Adrenal gland (tissue), 5 donors: ENCODE measurements around the gene KSR2.

Experiments used
- POLR2A ChIP-seq, 2 donors: fragments of 450-650 bp; IDR thresholded peaks; one replicate each; pipeline ENCODE4 v1.6.1; 2017; ENCODE audit warnings: antibody characterized with exemption in 2 of 2, mild to moderate bottlenecking in 2 of 2, moderate library complexity in 1 of 2
- TF ChIP-seq, protein P1 (sequence below), 6 experiments: fragments of 450-650 bp in 4 of 6; fragments of 200-600 bp in 2 of 6; sonication (generic) in 1 of 6; IDR thresholded peaks; 1 replicate in 5 of 6; 2 replicates in 1 of 6; pipeline versions ENCODE4 v1.5.1 to v1.8.0; 2016 to 2021; ENCODE audit warnings: antibody characterized with exemption in 6 of 6, mild to moderate bottlenecking in 2 of 6, moderate library complexity in 1 of 6
- donor health status: DM: no; HTN: no; CAD: no.

DNA sequence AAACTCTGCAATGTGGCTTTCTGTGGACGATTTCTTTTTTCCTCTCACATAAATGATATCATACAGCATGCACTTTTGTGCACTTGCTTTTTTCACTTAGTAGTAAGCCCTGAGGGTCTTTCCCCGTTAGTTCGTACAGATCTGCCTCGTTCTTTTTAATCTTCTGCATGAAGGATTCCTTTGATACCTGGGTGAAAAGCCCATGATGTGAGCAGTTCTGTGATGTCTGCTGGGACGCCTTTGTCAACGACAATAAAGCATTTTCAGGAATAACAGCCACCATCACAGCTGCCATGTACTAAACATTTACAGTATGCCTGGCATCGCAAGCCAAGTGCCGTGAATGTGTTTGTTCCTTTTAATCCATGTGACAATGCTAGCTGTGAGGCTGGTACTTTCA is 99.2 kb downstream of the KSR2 start:
- TF ChIP-seq, protein P1, sequence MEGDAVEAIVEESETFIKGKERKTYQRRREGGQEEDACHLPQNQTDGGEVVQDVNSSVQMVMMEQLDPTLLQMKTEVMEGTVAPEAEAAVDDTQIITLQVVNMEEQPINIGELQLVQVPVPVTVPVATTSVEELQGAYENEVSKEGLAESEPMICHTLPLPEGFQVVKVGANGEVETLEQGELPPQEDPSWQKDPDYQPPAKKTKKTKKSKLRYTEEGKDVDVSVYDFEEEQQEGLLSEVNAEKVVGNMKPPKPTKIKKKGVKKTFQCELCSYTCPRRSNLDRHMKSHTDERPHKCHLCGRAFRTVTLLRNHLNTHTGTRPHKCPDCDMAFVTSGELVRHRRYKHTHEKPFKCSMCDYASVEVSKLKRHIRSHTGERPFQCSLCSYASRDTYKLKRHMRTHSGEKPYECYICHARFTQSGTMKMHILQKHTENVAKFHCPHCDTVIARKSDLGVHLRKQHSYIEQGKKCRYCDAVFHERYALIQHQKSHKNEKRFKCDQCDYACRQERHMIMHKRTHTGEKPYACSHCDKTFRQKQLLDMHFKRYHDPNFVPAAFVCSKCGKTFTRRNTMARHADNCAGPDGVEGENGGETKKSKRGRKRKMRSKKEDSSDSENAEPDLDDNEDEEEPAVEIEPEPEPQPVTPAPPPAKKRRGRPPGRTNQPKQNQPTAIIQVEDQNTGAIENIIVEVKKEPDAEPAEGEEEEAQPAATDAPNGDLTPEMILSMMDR (IDR thresholded peaks at IDR 0.05) = no peak
- TF ChIP-seq POLR2A (IDR thresholded peaks at IDR 0.05) = no peak
